PFSK-1 (cell line): ENCODE results near the gene F2RL3.

Source experiments
- FOXP2 ChIP-seq: optimal IDR thresholded peaks from 2 replicates; pipeline ENCODE3; 2011; ENCODE audit warnings: borderline replicate concordance, control low read depth, inconsistent platforms; ENCODE audit not compliant: insufficient read depth; ENCODE audit errors: extremely low read length, extremely low read depth
- POLR2AphosphoS5 ChIP-seq: IDR thresholded peaks from 2 replicates; pipeline ENCODE4 v1.6.1; 2012; ENCODE audit warnings: low read depth, mild to moderate bottlenecking, control low read depth, low read length, moderate library complexity
- SIN3A ChIP-seq: IDR thresholded peaks from 2 replicates; pipeline ENCODE4 v1.6.1; 2012; ENCODE audit warnings: mild to moderate bottlenecking, low read length, moderate library complexity, borderline replicate concordance; ENCODE audit not compliant: insufficient read depth
- TAF1 ChIP-seq: IDR thresholded peaks from 2 replicates; pipeline ENCODE4 v1.6.1; 2012; ENCODE audit warnings: low read length, control low read depth, borderline replicate concordance; ENCODE audit not compliant: insufficient read depth
- TF ChIP-seq, protein P1 (sequence below), 2 experiments: IDR thresholded peaks; 2 replicates each; pipeline versions ENCODE4 v1.6.1 to v1.8.0; 2011 to 2012; ENCODE audit warnings: low read depth in 2 of 2, low read length in 2 of 2, control low read depth in 1 of 2, inconsistent platforms in 1 of 2, mild to moderate bottlenecking in 1 of 2, moderate library complexity in 1 of 2; ENCODE audit not compliant: insufficient read depth in 1 of 2

The F2RL3 gene

DNA sequence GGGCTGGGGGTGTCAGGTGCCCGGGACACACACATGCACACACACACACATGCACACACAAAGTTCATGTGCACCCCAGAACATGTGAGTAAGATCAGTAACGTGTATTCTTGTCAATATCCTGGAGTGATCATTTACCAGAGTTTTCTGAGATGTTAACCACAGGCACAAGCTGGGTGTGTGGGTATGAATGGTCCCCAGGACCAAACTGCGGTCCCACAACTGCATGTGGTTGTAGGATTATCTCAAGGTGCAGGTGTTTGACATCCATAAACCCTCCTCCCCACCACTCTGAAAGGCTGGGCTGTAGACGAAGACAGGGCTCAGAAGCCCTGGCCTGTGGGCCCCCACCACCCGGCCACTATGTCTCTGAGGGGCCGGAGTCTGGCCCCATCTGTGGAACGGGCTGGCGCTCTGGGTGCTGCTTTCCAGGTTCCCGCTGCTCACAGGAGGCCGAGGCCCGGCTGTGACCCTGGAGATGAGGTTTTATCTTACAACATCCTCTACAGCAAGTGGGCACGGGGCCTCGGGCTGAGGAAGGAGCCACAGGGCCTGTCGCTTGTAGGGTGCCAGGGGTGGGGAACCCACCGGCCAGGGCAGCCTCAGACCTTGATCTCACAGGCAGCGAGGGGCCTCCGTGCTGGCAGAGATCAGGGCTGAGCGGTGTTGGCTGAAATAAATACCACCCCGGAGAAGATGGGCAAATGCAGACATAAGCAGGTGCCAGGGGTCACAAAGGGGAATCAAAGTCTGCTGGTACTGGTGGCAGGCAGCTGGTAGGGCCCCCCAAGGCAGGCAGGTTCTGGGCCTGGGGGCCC lies 4.3 kb downstream of the F2RL3 start:
- no peak for TF ChIP-seq SIN3A
- no peak for TF ChIP-seq POLR2AphosphoS5

DNA sequence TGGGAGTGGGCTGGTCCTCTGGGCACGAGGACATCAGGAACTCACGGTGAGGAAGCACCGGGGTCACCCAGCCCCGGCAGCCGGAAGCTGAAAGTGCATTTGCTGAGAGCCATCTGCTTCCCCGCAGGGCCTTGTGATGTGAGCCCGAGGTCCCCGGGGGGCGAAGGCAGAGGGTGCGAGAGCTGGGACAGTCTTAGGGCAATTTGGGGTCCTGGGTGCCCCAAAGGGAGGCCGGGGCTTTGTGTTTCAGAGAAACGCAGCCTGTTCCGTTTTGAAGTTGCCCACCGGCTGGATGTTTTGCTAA lies 4.8 kb downstream of the F2RL3 start:
- TF ChIP-seq, protein P1, sequence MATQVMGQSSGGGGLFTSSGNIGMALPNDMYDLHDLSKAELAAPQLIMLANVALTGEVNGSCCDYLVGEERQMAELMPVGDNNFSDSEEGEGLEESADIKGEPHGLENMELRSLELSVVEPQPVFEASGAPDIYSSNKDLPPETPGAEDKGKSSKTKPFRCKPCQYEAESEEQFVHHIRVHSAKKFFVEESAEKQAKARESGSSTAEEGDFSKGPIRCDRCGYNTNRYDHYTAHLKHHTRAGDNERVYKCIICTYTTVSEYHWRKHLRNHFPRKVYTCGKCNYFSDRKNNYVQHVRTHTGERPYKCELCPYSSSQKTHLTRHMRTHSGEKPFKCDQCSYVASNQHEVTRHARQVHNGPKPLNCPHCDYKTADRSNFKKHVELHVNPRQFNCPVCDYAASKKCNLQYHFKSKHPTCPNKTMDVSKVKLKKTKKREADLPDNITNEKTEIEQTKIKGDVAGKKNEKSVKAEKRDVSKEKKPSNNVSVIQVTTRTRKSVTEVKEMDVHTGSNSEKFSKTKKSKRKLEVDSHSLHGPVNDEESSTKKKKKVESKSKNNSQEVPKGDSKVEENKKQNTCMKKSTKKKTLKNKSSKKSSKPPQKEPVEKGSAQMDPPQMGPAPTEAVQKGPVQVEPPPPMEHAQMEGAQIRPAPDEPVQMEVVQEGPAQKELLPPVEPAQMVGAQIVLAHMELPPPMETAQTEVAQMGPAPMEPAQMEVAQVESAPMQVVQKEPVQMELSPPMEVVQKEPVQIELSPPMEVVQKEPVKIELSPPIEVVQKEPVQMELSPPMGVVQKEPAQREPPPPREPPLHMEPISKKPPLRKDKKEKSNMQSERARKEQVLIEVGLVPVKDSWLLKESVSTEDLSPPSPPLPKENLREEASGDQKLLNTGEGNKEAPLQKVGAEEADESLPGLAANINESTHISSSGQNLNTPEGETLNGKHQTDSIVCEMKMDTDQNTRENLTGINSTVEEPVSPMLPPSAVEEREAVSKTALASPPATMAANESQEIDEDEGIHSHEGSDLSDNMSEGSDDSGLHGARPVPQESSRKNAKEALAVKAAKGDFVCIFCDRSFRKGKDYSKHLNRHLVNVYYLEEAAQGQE (IDR thresholded peaks at IDR 0.05; ENCODE audit: insufficient read depth in 1 of 2, low read depth in 2 of 2, low read length in 2 of 2) = no peak
- TF ChIP-seq POLR2AphosphoS5 = no peak
- no peak for TF ChIP-seq SIN3A
- TF ChIP-seq TAF1 = no peak
- no peak for TF ChIP-seq FOXP2

DNA sequence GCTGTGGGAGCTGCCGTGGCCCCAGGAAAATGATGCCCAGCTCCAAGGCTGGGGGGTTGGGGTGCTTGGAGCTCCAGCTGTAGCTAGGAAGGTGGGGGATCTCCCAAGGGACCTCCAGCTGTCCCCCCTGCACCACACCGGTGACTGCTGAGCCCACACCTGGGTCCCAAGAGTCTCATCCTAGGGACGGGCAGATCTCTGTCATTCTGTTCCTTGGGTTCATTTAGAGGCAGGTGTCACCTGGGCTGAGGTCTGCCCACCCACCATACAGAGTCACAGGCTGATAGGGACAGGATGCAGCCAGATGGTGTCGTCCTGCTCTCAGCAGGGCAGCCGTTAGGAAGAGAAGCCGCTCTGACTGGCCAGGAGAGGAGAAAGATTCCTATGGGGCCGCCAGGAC lies 5.3 kb downstream of the F2RL3 start:
- TF ChIP-seq FOXP2 (no peak), TAF1 (no peak), POLR2AphosphoS5 (no peak), SIN3A (no peak)
- TF ChIP-seq, protein P1 (IDR thresholded peaks at IDR 0.05; ENCODE audit: insufficient read depth in 1 of 2, low read depth in 2 of 2, low read length in 2 of 2) = no peak

DNA sequence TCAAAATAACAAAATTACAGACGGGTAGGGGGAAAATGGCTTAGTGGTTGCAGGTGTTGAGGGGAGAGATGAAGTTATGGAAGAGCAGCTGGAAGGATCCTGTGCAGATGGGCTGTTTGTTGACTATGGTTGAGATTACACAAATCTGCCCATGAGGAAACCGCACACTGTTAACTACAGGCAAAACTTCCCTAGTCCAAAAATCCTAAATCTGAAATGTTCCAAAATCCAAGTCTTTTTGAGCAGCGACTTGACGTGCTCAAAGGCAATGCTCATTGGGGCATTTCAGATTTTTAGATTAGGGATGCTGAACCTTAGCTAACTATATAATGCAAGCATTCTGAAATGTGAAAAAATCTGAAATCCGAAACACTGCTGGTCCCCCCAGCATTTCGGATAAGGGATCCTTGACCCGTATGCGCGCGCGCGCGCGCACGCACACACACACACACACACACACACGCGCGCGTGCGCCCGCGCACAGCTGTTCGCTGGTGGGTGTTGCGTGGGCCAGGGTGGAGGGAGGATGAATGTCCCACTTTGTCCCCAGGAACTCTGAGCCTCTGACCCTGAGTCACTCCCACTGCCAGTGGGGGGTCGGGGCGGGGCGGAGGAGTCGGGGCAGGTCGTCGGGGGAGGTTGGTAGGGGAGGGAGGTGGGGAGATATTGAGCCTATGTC lies 6.8 kb downstream of the F2RL3 start:
- TF ChIP-seq SIN3A (no peak), POLR2AphosphoS5 (no peak), FOXP2 (no peak), TAF1 (no peak)
- TF ChIP-seq, protein P1 (IDR thresholded peaks at IDR 0.05; ENCODE audit: insufficient read depth in 1 of 2, low read depth in 2 of 2, low read length in 2 of 2) = no peak

DNA sequence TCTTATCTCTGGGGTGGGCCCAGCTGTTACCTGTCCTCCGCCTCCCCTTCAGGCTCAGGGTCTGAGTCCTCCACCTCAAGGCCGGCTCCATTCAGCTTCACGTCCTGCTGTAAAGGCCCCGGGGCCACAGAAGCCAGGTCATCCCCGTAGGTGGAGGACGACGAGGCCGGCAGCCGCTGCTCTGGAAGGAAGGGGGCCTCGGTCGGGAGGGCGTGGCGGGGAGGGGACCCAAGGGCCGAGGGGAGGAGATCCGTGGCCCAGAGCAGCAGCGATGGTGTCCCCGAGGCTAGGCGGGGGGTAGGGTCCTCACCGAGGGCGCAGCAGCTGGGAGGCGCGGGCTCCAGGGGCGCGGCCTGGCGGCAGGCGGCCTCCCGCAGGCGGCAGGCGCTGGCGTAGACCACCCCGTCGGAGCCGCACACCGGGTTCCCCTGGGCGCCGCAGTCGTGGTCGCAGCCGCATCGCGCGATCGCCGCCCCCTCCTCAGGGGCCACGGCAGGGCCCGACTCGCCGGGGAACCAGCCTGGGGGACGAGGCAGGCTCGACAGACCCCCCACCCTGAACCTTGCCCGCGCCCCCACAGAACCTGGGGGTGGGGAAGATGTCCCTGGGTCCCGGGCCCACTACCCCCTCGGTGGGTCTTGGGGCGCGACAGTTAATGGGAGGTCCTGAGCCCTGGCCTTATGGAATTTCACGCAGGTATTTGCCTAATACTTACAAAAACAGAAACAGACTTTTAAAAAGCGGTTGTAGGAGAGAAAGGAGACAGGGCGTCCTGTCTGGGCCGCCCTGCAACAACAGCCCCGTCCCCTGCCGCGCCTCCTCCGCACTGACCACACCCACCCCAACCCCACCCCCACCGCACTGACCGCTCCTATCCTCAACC lies 7.6 kb downstream of the F2RL3 start:
- no peak for TF ChIP-seq POLR2AphosphoS5
- TF ChIP-seq, protein P1 (IDR thresholded peaks at IDR 0.05; ENCODE audit: insufficient read depth in 1 of 2, low read depth in 2 of 2, low read length in 2 of 2) = no peak
- TF ChIP-seq TAF1 = no peak
- TF ChIP-seq SIN3A = no peak
- TF ChIP-seq FOXP2 = no peak
